Measurements from ENCODE around the gene LINC00237.

LINC00237 gene

DNA sequence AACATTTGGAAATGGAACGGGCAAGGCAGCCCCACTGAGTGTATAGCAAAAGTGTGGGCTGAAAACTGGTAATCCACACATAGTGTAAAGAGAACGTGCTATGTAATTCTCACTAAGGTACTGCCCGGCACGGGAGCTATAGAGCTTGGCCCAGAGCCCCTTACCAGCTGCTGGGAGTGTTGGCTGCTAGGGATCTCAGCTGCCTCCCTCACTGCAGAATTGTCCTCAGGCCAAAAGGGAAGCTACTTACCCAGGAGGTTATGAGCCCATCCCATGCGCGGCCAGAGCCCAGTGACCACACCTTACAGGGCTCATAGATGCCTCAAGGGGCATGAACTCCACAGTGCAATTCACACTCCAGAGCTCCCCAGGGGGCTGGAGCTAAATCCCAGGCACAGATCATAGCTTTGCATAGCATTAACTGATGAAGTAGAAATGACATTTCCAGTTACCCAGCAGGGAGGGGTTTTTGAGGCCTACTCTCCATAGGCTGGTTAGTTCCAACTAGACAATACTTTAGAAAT lies 56.8 kb downstream of the LINC00237 start:
- no peak for DNase-seq (ENCODE audit: low read depth, low spot score)

DNA sequence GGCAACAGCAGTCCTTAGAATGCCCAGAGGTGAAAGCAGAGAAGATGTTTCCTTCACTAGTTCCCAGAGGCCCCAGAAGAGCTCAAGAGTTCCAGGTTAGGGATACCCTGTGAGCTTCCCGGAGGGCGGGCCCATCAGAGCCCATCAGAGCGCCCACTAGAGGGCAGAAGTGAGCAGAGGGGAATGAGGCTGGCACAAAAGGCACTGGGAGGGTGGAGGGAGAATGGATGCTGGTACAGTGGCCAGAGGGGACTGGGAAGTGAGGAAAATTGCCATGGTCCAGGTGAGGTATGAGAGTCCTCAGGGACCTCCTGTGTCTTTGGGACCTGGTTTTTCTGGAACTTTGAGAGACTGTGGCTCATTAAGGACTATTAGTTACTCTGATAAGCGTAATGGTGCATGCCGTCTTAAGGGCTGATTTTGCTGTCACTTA lies 57.3 kb downstream of the LINC00237 start:
- peak; percentile 6 for DNase-seq (ENCODE audit: low read depth, low spot score)

DNA sequence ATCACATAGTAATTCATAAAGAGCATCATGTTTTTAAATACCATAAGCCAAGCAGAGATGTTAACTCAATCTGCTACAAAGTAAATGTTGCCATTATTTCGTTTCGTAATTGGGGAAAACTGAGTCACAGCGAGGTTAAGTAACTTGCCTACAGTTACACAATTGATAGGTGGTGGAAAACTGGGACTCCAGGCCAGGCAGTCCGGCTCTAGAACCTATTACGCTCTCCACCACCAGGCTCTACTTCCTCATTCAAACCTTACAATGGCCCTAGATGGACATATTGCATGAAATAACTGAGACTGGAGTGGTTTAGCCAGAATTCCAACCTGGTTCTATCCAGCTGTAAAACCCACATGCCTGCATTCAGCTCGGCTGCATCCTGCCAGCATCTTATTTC lies 58.2 kb downstream of the LINC00237 start:
- DNase-seq (ENCODE audit: low read depth, low spot score): no peak

DNA sequence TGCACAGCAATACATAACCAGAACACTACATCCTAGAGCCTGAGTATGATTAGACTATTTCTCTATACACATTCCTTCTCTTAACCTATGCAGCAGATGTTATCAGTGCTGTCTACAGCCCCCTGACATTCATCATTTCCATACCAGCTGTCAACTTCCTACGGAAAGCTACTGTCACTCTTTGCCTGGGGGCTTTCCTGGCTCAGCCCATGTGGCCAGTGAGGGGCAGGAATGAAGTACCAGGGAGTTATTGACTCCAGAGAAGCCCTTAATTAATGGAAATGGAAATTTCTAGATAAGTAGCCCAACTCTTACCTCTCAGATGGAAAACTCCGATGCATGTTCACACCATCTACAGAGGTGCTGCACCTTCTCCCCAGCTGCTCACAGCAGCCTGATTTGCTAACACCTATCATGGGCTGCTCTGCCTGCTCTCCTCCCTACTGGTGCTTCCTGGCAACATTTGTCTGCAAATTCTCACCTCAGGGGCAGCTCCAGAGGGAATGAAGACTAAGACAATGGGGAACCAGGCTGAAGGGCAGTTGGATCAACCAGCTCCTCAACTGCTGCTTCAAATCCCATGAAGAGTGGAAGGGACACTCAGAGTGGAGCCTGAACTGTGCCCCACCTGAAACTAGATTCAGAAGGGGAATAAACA lies 59.6 kb downstream of the LINC00237 start:
- no peak for DNase-seq (ENCODE audit: low read depth, low spot score)

All from activated naive CD8-positive, alpha-beta T cell treated with anti-CD3 and anti-CD28 coated beads, Interleukin-2, amount 50 U/mL, for 16 hours (primary cell).